WTC11 (cell line): ENCODE measurements around the gene SHQ1.

Experiments used
- NFATC4 ChIP-seq: fragments of 250-450 bp; sonication (Bioruptor Pico); IDR thresholded peaks from 2 replicates; pipeline ENCODE4 v1.9.0; 2021; ENCODE audit warnings: mild to moderate bottlenecking
- NFYB ChIP-seq: sonication (generic); formaldehyde crosslinking; conservative IDR thresholded peaks from 2 replicates; pipeline ENCODE4 v1.8.0; 2022; ENCODE audit warnings: low read depth, missing genetic modification reagents
- TEAD4 ChIP-seq: sonication (generic); formaldehyde crosslinking; IDR thresholded peaks from 2 replicates; pipeline ENCODE4 v1.8.0; 2022; ENCODE audit warnings: mild to moderate bottlenecking, missing genetic modification reagents
- ZNF416 ChIP-seq: fragments of 250-450 bp; sonication (Bioruptor Pico); IDR thresholded peaks from 2 replicates; pipeline ENCODE4 v1.9.0; 2021; ENCODE audit warnings: mild to moderate bottlenecking, inconsistent platforms
- TF ChIP-seq, protein P1 (sequence below): sonication (generic); formaldehyde crosslinking; conservative IDR thresholded peaks from 2 replicates; pipeline ENCODE4 v1.8.1; 2022; ENCODE audit warnings: mild to moderate bottlenecking, missing genetic modification reagents
- TF ChIP-seq, protein P2 (sequence below): fragments of 250-450 bp; sonication (Bioruptor Pico); IDR thresholded peaks from 2 replicates; pipeline ENCODE4 v1.8.0; 2021; ENCODE audit warnings: mild to moderate bottlenecking

DNA sequence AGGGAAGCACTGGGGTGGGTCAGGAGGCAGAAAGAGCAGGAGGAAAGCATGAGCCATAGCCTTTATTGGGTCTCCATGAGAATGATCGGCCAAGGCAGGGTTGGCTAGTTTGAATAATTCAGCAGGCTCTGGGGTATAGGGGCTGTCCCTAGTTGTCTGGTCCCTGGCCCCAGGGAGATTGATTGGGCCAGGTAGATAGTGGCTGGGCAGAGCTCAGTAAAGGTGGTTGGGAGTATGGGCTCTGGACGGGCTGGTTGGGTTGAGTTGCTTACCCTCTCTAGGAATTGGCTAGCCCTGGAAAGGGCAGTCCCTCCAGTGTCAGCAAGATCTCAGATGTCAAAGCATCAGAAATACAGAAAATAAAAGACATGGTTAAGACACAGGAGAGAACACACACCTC, 148.1 kb downstream of the SHQ1 start:
- TF ChIP-seq TEAD4 (CRISPR knock-in tag) (no peak), NFATC4 (no peak), NFYB (CRISPR knock-in tag) (no peak), ZNF416 (CRISPR knock-in tag) (no peak)
- TF ChIP-seq, protein P1, sequence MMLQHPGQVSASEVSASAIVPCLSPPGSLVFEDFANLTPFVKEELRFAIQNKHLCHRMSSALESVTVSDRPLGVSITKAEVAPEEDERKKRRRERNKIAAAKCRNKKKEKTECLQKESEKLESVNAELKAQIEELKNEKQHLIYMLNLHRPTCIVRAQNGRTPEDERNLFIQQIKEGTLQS (CRISPR knock-in tag), result no peak
- TF ChIP-seq, protein P2, sequence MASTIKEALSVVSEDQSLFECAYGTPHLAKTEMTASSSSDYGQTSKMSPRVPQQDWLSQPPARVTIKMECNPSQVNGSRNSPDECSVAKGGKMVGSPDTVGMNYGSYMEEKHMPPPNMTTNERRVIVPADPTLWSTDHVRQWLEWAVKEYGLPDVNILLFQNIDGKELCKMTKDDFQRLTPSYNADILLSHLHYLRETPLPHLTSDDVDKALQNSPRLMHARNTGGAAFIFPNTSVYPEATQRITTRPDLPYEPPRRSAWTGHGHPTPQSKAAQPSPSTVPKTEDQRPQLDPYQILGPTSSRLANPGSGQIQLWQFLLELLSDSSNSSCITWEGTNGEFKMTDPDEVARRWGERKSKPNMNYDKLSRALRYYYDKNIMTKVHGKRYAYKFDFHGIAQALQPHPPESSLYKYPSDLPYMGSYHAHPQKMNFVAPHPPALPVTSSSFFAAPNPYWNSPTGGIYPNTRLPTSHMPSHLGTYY, result no peak
